Measurements from ENCODE around the gene DLK1. TPM values are rescaled to one million over a fixed set of nuclear protein-coding genes. Genes with fewer than 3 reads are reported as not detected.

The DLK1 gene
- total and polyA plus RNA-seq, 2 of the 13 experiments (the other 11 are each of a cell fraction or from before 2014, with no cell fraction given) = 95.5 to 312 TPM

DNA sequence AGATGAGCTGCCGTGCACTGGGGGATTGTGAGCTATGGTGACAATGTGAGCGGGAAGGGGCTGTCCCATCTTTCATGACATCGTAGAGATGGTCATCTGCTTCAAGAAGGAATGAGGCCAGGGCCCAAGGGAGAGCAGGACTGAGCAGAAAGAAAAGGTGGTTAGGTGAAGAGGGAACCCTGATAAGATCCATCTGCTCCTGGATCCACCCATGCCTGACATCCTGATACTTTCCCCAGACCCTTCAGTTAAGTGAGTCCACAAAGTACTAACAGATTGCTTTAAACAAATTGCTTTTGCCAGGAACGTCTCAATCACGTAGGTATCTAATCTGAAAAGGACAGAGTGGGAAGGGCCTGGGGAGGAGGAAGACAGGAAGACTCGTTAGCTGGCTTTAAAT, 25.4 kb upstream of the DLK1 start:
- POLR2A ChIA-PET = interaction anchor here (1.2 kb wide), 2 partner anchors 115 to 116 kb away, joined by 3 read pairs; no protein-coding TSS in a partner anchor
- H3K9ac ChIP-seq (ENCODE audit: insufficient read depth, low read depth, low read length) = no peak overlapping the region
- H4K20me1 ChIP-seq (ENCODE audit: insufficient read depth, low read length) = no peaks in the 10 kb centered on the region
- H3K36me3 ChIP-seq (replicated peaks in 1 of 2; ENCODE audit: control insufficient read depth in 1 of 2, insufficient read depth in 2 of 2, low read length in 2 of 2) = no peaks in the 10 kb centered on the region
- ATAC-seq (no peak), DNase-seq (ENCODE audit: low spot score) (no peak), FAIRE-seq (no peak)
- H3K9me3 ChIP-seq (ENCODE audit: low read length) = no peaks in the 10 kb centered on the region
- TF ChIP-seq ZMYM4 (CRISPR knock-in tag; IDR thresholded peaks at IDR 0.05) (no peak), MYC (CRISPR knock-in tag; IDR thresholded peaks at IDR 0.05; ENCODE audit: borderline replicate concordance) (no peak), CREB1 (IDR thresholded peaks at IDR 0.05) (no peak; the same call in 1 of the 2 replicates), CREB1 (CRISPR knock-in tag; IDR thresholded peaks at IDR 0.05) (no peak), BRD4 (CRISPR knock-in tag; IDR thresholded peaks at IDR 0.05) (0 out of 2 replicates have a peak, but pooled peaks have one; percentile 16), ZNF329 (CRISPR knock-in tag; IDR thresholded peaks at IDR 0.05; ENCODE audit: low read depth) (peak; percentile 99), SOX13 (IDR thresholded peaks at IDR 0.05) (no peak), SOX13 (CRISPR knock-in tag; conservative IDR thresholded peaks at IDR 0.05 in 1 of 2, IDR thresholded peaks at IDR 0.05 in 1 of 2) (no peak)
- TF ChIP-seq, protein P1, sequence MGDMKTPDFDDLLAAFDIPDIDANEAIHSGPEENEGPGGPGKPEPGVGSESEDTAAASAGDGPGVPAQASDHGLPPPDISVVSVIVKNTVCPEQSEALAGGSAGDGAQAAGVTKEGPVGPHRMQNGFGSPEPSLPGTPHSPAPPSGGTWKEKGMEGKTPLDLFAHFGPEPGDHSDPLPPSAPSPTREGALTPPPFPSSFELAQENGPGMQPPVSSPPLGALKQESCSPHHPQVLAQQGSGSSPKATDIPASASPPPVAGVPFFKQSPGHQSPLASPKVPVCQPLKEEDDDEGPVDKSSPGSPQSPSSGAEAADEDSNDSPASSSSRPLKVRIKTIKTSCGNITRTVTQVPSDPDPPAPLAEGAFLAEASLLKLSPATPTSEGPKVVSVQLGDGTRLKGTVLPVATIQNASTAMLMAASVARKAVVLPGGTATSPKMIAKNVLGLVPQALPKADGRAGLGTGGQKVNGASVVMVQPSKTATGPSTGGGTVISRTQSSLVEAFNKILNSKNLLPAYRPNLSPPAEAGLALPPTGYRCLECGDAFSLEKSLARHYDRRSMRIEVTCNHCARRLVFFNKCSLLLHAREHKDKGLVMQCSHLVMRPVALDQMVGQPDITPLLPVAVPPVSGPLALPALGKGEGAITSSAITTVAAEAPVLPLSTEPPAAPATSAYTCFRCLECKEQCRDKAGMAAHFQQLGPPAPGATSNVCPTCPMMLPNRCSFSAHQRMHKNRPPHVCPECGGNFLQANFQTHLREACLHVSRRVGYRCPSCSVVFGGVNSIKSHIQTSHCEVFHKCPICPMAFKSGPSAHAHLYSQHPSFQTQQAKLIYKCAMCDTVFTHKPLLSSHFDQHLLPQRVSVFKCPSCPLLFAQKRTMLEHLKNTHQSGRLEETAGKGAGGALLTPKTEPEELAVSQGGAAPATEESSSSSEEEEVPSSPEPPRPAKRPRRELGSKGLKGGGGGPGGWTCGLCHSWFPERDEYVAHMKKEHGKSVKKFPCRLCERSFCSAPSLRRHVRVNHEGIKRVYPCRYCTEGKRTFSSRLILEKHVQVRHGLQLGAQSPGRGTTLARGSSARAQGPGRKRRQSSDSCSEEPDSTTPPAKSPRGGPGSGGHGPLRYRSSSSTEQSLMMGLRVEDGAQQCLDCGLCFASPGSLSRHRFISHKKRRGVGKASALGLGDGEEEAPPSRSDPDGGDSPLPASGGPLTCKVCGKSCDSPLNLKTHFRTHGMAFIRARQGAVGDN (CRISPR knock-in tag; IDR thresholded peaks at IDR 0.05) = 0 out of 2 replicates have a peak, but pooled peaks have one; percentile 18
- TF ChIP-seq, protein P2, sequence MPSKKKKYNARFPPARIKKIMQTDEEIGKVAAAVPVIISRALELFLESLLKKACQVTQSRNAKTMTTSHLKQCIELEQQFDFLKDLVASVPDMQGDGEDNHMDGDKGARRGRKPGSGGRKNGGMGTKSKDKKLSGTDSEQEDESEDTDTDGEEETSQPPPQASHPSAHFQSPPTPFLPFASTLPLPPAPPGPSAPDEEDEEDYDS (CRISPR knock-in tag; IDR thresholded peaks at IDR 0.05) = no peak
- TF ChIP-seq, protein P3, sequence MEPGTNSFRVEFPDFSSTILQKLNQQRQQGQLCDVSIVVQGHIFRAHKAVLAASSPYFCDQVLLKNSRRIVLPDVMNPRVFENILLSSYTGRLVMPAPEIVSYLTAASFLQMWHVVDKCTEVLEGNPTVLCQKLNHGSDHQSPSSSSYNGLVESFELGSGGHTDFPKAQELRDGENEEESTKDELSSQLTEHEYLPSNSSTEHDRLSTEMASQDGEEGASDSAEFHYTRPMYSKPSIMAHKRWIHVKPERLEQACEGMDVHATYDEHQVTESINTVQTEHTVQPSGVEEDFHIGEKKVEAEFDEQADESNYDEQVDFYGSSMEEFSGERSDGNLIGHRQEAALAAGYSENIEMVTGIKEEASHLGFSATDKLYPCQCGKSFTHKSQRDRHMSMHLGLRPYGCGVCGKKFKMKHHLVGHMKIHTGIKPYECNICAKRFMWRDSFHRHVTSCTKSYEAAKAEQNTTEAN (CRISPR knock-in tag; conservative IDR thresholded peaks at IDR 0.05) = no peak
- peak overlapping the region in 1 of 3 experiments; percentile 20; a peak in 1 of 6 replicates for H3K4me3 ChIP-seq (replicated peaks in 1 of 3; ENCODE audit: insufficient read depth in 1 of 3, low read depth in 2 of 3, low read length in 3 of 3)
- H3K27me3 ChIP-seq (ENCODE audit: control insufficient read depth in 1 of 2, insufficient read depth in 2 of 2, low read length in 2 of 2) = peaks cover 6 to 8% of the 10 kb centered on the region in 2 experiments; a peak in 1 of 5 replicates
- no peak overlapping the region for H3K27ac ChIP-seq (ENCODE audit: extremely low read length, insufficient read depth, low read length)
- CTCF ChIA-PET (ENCODE audit: low intra/inter-chr PET ratio, low total read pairs) = no interaction called here
- BruUV-seq (replicated peaks) = no TSS peak
- WGBS (ENCODE audit: low lambda C conversion rate) = 40% methylated on average over 6 of the region's 6 CpGs
- H3K4me2 ChIP-seq (ENCODE audit: low read depth, low read length) = peak overlapping the region; percentile 52
- in situ Hi-C loops (cut with HindIII; ENCODE audit: extremely low pct_ligation_motif_present, low pct_unique_long_range_greater_than_20kb) (no loop called here), intact Hi-C loops (cut with micrococcal nuclease; ENCODE audit: unreplicated experiment) (no loop called here)
- no peak overlapping the region for H2AFZ ChIP-seq (ENCODE audit: low read length)
- H3K79me2 ChIP-seq (ENCODE audit: insufficient read depth, low read length) = no peaks in the 10 kb centered on the region
- peaks cover 77% of the 10 kb centered on the region for H3K4me1 ChIP-seq (ENCODE audit: insufficient read depth, low read length)
